ENCODE results near the gene DNPEP.

Gene DNPEP

DNA sequence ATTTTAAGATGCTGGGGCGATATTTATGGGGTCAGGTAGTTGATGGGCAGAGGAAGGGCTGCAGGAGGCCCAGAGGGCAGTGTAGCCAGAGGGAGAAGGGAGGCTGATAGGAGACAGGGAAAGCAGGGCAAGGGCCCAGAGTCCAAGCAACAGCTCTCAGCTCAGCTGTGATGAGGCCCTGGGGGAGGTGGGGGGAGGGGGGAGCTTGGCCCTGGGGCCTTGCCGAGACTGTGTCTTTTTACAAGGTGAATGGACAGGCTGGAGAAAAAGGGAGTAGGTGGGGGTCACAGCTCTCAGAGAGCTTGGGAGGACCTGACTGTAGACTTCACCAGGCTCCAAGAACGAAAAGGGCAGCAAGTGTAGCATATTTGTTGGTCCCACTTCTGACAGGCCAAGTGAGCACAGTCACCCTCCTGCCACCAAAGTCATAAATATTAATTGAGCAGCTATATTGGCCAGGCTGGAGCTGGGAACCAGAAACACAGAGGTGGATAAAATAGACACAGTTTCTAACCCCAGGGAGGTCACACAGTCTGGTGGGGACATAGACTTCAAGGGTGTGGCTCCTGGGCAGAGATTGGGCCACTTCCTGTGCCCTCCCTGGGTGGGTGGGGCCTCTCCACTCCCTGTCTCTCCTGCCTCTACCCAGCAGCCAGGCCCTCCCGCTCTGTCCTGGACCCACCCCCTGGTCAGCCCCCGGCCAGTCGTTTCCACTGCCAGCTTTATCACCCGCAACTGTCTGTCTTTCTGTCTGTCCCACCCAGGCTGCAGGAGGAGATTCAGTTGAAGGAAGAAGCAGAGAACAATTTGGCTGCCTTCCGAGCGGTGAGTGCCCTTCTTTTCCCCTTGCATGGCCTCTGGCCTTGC lies 31.9 kb upstream of the DNPEP start:
- in situ Hi-C loops (cut with MboI; ENCODE audit: low sequenced_read_pairs): loop anchor here (25.0 kb wide), 1 partner anchor 93 kb away; the partner anchor contains the start of gene ASIC4

DNA sequence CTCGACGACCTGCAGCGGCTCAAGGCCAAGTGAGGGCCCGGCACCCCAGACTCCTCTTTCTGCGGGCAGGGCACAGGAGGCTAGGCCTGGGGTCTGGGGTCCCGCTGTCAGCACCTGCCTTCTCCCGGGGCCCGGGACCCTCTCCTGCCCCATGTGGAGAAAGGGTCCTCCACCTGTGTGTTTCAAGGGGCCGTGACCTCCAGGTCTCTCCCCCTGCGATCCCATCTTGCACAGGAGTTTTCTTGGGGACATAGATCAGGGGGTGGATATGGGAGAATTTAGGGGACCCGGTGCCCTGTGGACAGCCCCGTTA lies 31.3 kb upstream of the DNPEP start:
- in situ Hi-C loops (cut with MboI; ENCODE audit: low sequenced_read_pairs): loop anchor here (25.0 kb wide), 1 partner anchor 93 kb away; the partner anchor contains the start of gene ASIC4

DNA sequence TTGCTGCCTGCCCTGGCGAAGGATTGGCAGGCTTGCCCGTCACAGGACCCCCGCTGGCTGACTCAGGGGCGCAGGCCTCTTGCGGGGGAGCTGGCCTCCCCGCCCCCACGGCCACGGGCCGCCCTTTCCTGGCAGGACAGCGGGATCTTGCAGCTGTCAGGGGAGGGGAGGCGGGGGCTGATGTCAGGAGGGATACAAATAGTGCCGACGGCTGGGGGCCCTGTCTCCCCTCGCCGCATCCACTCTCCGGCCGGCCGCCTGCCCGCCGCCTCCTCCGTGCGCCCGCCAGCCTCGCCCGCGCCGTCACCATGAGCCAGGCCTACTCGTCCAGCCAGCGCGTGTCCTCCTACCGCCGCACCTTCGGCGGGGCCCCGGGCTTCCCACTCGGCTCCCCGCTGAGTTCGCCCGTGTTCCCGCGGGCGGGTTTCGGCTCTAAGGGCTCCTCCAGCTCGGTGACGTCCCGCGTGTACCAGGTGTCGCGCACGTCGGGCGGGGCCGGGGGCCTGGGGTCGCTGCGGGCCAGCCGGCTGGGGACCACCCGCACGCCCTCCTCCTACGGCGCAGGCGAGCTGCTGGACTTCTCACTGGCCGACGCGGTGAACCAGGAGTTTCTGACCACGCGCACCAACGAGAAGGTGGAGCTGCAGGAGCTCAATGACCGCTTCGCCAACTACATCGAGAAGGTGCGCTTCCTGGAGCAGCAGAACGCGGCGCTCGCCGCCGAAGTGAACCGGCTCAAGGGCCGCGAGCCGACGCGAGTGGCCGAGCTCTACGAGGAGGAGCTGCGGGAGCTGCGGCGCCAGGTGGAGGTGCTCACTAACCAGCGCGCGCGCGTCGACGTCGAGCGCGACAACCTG lies 30.7 kb upstream of the DNPEP start, which contains the start of gene DES:
Gene DES, plus strand, starts transcription at position 223 of the 857 bp plus-strand sequence. Its CDS starts 86 bp downstream, at position 309.
- in situ Hi-C loops (cut with MboI; ENCODE audit: low sequenced_read_pairs): loop anchor here (25.0 kb wide), 1 partner anchor 94 kb away; the partner anchor contains the start of gene ASIC4

DNA sequence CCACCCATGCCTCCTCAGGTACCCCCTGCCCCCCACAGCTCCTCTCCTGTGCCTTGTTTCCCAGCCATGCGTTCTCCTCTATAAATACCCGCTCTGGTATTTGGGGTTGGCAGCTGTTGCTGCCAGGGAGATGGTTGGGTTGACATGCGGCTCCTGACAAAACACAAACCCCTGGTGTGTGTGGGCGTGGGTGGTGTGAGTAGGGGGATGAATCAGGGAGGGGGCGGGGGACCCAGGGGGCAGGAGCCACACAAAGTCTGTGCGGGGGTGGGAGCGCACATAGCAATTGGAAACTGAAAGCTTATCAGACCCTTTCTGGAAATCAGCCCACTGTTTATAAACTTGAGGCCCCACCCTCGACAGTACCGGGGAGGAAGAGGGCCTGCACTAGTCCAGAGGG lies 29.7 kb upstream of the DNPEP start:
- in situ Hi-C loops (cut with MboI; ENCODE audit: low sequenced_read_pairs): loop anchor here (25.0 kb wide), 1 partner anchor 95 kb away; the partner anchor contains the start of gene ASIC4

DNA sequence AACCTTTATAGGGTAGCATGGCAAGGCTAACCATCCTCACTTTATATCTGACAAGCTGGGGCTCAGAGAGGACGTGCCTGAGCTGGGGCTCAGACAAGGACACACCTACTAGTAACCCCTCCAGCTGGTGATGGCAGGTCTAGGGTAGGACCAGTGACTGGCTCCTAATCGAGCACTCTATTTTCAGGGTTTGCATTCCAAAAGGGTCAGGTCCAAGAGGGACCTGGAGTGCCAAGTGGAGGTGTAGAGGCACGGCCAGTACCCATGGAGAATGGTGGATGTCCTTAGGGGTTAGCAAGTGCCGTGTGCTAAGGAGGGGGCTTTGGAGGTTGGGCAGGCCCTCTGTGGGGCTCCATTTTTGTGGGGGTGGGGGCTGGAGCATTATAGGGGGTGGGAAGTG lies 29.2 kb upstream of the DNPEP start:
- in situ Hi-C loops (cut with MboI; ENCODE audit: low sequenced_read_pairs): loop anchor here (25.0 kb wide), 1 partner anchor 95 kb away; the partner anchor contains the start of gene ASIC4

DNA sequence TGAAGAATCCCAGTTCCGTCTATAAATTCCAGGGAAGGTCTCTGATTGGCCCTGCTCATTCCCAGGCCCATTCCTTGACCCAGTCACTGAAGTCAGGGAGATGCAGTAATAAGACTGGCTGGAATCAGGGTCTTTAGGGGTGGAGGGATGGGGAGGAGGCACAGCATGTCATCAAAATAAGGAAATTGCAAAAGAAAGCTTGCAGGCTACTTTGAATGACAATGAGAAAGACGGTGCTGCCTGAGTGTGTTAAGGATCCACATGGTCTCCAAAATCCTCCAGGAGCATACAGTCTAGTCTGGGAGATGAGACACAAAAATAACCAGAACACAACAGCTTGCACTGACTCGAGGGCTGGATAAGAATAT lies 28.5 kb upstream of the DNPEP start:
- in situ Hi-C loops (cut with MboI; ENCODE audit: low sequenced_read_pairs): loop anchor here (25.0 kb wide), 1 partner anchor 96 kb away; the partner anchor contains the start of gene ASIC4

DNA sequence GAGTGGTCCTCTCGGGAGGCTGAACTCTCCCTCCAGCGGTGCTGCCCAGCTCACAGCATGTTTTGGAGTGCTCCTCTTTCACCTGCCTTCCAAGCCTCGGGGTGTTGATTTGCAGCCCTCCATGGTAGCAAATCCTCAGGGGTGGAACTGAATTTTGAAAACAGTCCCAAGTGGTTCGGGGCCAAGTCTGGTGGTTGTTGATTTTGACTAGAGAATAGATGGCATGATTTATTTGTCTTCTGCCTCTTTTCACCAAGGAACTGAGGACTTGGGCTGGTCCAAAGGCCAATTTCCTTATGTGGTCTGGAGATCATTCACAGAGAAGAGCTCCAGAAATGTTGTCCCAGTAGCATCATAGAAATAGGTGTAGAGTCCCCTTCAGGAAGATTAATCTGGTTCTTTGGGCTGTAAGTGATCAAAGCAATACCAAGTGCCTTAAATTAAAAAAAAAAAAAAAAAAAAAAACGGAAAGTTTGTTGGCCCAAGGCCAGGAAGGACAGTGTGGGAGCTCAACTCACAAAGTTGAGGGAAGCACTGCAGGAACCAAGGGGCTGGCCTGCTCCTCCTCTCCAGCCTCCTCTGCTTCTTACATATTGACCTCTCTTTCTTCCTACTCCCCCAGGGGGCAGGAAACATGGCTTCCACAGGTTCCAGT lies 28.0 kb upstream of the DNPEP start:
- in situ Hi-C loops (cut with MboI; ENCODE audit: low sequenced_read_pairs): loop anchor here (25.0 kb wide), 1 partner anchor 97 kb away; the partner anchor contains the start of gene ASIC4

DNA sequence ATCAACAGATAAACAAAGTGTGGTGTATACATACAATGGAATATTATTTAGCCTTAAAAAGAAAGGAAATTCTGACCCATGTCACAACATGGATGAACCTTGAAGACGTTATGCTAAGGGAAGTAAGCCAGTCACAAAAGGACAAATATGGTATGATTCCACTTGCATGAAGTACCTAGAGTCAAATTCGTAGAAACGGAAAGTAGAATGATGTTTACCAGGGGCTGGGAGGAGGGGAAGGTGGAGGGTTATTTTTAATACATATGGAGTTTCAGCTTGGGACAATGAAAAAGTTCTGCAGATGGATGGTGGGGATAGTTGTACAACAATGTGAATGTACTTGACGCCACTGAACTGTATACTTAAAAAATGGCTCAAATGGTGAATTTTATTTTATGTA lies 27.1 kb upstream of the DNPEP start:
- in situ Hi-C loops (cut with MboI; ENCODE audit: low sequenced_read_pairs): loop anchor here (25.0 kb wide), 1 partner anchor 97 kb away; the partner anchor contains the start of gene ASIC4

DNA sequence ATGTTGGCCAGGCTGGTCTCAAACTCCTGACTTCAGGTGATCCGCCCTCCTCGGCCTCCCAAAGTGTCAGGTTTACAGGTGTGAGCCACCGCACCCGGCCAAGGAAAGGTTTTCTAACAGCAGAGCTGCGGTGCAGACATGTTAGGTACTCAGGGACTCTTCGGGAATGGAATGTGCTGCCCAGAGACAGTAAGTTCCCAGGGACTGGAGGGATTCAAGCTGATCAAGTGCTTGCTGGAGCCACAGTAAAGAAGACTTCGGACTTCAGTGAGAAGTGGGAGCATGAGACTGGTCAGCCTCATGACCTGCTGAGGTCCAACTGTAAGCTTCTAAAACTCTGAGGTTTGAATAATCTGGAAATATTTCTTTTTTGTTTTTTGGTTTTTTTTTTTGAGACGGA lies 22.7 kb upstream of the DNPEP start:
- in situ Hi-C loops (cut with MboI; ENCODE audit: low sequenced_read_pairs): loop anchor here (25.0 kb wide), 1 partner anchor 102 kb away; the partner anchor contains the start of gene ASIC4

DNA sequence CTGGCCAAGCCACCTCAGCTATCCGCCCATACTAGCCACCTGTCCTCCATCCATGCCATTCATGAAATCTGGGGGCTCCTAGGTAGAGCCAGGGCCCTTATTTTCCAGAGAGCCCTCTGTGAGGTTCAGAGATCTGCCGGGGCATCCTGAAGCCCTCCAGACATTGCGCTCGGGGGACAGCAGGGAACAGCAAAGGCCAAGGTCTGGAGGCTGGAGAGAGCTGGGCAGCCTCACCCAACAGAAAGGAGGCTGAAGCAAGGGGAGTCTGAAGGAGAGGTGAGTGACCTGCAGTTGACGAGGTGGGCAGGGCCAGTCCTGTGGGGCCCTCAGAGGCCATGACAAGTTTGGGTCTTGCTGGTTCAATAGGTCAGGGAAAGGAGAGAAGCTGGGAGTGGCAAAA lies 21.9 kb upstream of the DNPEP start:
- in situ Hi-C loops (cut with MboI; ENCODE audit: low sequenced_read_pairs): loop anchor here (25.0 kb wide), 1 partner anchor 103 kb away; the partner anchor contains the start of gene ASIC4

GRCh38 chr2:219408631-219409030 lies 20.9 kb upstream of the DNPEP start:
- in situ Hi-C loops (cut with MboI; ENCODE audit: low sequenced_read_pairs): loop anchor here (25.0 kb wide), 1 partner anchor 104 kb away; the partner anchor contains the start of gene ASIC4

DNA sequence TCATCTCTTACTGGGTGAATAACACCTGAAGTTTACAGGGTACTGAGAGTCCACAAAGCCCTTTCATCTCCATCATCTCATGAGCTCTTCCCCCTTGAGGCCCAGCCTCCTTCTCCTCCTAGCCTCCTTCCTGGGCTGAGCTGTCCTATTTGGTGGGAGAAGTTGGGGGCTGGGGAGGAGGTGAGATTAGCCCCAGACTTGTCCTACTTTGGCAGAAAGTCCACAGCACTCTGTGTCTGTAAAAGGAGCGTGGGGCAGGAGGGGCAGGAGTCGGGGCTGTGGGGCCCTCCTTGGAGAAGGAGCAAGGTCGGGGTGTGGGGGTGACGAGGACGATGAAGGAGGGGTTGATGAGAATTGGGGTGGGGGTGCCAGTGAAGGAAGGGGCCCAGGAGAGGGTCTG lies 20.5 kb upstream of the DNPEP start:
- in situ Hi-C loops (cut with MboI; ENCODE audit: low sequenced_read_pairs): loop anchor here (25.0 kb wide), 1 partner anchor 104 kb away; the partner anchor contains the start of gene ASIC4

DNA sequence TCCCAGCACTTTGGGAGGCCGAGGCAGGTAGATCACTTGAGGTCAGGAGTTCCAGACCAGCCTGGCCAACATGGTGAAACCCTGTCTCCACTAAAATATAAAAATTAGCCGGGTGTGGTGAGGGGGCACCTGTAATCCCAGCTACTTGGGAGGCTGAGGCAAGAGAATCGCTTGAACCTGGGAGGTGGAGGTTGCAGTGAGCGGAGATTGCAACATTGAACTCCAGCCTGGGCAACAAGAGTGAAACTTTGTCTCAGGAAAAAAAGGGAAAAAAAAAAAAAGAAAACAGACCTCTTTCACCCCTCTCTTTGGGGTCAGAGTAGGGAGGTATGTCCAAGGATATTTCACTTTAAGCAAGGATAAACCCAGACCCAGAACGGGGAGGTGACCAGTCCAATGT lies 19.6 kb upstream of the DNPEP start:
- in situ Hi-C loops (cut with MboI; ENCODE audit: low sequenced_read_pairs): loop anchor here (25.0 kb wide), 1 partner anchor 105 kb away; the partner anchor contains the start of gene ASIC4

DNA sequence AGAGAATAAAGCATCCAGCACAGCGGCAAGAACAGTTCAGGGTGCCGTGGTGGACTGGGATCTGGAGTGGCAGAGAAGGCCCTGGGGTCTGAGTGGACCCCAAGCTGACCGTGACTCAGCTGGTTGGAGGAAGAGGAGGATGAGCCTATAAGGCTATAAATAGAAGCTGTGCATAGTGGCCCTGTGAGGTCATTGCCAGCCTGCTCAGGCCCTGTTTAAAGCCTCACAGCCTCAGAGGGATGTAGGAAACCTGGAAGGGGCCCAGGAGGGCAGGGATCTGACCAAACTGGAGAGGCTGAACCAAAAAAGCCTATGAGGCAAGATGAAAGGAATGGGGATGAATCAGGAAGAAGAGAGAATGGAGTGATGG lies 19.1 kb upstream of the DNPEP start:
- in situ Hi-C loops (cut with MboI; ENCODE audit: low sequenced_read_pairs): loop anchor here (25.0 kb wide), 1 partner anchor 105 kb away; the partner anchor contains the start of gene ASIC4

DNA sequence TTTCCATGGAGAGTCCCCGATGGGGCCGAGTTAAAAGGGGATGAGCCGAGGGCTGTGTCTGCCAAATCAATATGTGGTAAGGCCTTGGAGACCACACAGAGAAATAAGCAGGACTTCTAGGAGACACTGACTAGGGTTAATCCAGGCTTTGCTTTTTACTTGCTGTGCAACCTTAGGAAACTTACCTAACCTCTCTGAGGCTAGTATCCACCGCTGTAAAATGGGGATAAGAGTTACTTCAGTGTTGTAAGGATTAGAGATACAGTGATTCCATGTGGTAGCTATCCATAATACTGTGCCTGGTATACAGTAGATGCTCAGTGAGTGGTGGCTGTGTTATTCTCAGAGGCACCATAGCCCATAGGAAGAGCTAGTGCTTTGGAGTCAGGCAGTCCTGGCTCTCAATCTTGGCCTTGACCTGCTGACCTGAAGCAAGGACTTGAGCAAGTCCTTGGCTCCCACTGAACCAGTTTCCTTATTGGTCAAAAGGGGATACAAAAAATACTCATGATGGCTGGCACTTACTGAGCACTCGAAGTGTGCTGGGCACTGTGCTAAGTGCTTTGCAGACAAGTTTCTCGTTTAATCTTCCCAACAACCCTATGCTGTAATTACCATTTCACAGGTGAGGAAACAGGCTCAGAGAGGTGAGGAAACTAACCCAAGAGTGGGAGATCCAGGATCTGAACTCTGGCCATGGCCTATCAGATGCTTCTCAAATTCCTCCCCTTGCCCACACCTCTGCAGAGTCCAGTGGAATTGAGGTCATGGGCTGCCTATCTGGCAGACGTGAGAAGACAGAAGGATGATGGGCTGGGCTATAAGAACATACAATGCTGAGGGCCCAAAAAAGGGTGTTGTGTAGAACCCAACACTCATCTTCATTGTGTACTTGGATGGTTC lies 18.5 kb upstream of the DNPEP start:
- in situ Hi-C loops (cut with MboI; ENCODE audit: low sequenced_read_pairs): loop anchor here (25.0 kb wide), 1 partner anchor 106 kb away; the partner anchor contains the start of gene ASIC4

- in situ Hi-C loops (cut with MboI; ENCODE audit: low sequenced_read_pairs): loop anchor here (25.0 kb wide), 1 partner anchor 107 kb away; the partner anchor contains the start of gene ASIC4
These were observed 17.7 kb upstream of the DNPEP start for GRCh38 chr2:219405451-219405850.

- in situ Hi-C loops (cut with MboI; ENCODE audit: low sequenced_read_pairs): loop anchor here (25.0 kb wide), 1 partner anchor 107 kb away; the partner anchor contains the start of gene ASIC4
These were observed 17.2 kb upstream of the DNPEP start for GRCh38 chr2:219404954-219405353.

- in situ Hi-C loops (cut with MboI; ENCODE audit: low sequenced_read_pairs): loop anchor here (25.0 kb wide), 1 partner anchor 108 kb away; the partner anchor contains the start of gene ASIC4
These were observed 16.7 kb upstream of the DNPEP start for GRCh38 chr2:219404291-219404910.
